ENCODE measurements around the gene CPEB2.

Gene CPEB2

GRCh38 chr4:15089979-15090378, 87.7 kb downstream of the CPEB2 start:
- H3K27ac ChIP-seq: no peak overlapping the region
- TF ChIP-seq CTCF (IDR thresholded peaks at IDR 0.05) (no peak), ZFX (IDR thresholded peaks at IDR 0.05; ENCODE audit: borderline replicate concordance) (no peak)

- no peak overlapping the region for H3K27ac ChIP-seq
- no peak for TF ChIP-seq CTCF (IDR thresholded peaks at IDR 0.05)
- TF ChIP-seq ZFX (IDR thresholded peaks at IDR 0.05; ENCODE audit: borderline replicate concordance): no peak
These were observed 98.1 kb downstream of the CPEB2 start for GRCh38 chr4:15100380-15100779.

- no peak overlapping the region for H3K27ac ChIP-seq
- TF ChIP-seq CTCF (IDR thresholded peaks at IDR 0.05) (no peak), ZFX (IDR thresholded peaks at IDR 0.05; ENCODE audit: borderline replicate concordance) (no peak)
These were observed 98.9 kb downstream of the CPEB2 start for GRCh38 chr4:15100994-15101695.

GRCh38 chr4:15104825-15105224, 102.5 kb downstream of the CPEB2 start:
- no peak for TF ChIP-seq CTCF (IDR thresholded peaks at IDR 0.05)
- no peak for TF ChIP-seq ZFX (IDR thresholded peaks at IDR 0.05; ENCODE audit: borderline replicate concordance)
- H3K27ac ChIP-seq: no peak overlapping the region

- no peak overlapping the region for H3K27ac ChIP-seq
- TF ChIP-seq ZFX (IDR thresholded peaks at IDR 0.05; ENCODE audit: borderline replicate concordance) (no peak), CTCF (IDR thresholded peaks at IDR 0.05) (no peak)
These were observed 104.1 kb downstream of the CPEB2 start for GRCh38 chr4:15106399-15106798.

GRCh38 chr4:15109600-15109999, 107.3 kb downstream of the CPEB2 start:
- H3K27ac ChIP-seq: no peak overlapping the region
- TF ChIP-seq CTCF (IDR thresholded peaks at IDR 0.05): no peak
- TF ChIP-seq ZFX (IDR thresholded peaks at IDR 0.05; ENCODE audit: borderline replicate concordance): no peak

- TF ChIP-seq CTCF (IDR thresholded peaks at IDR 0.05) (no peak), ZFX (IDR thresholded peaks at IDR 0.05; ENCODE audit: borderline replicate concordance) (no peak)
- no peak overlapping the region for H3K27ac ChIP-seq
These were observed 107.9 kb downstream of the CPEB2 start for GRCh38 chr4:15110120-15110571.
